SK-MEL-5 (cell line): Measurements from ENCODE around the gene COL19A1. TPM values are rescaled to one million over a fixed set of nuclear protein-coding genes. Genes with fewer than 3 reads are reported as not detected.
"Not testable (repeated sequence)": the region's sequence is repeated elsewhere in the genome, so short reads cannot be mapped to it uniquely, and the experiment has no call there.

Source experiments
- DNase-seq: peaks from one replicate; pipeline ENCODE4 v3.0.0-alpha.2; 2016; ENCODE audit warnings: low read depth, low spot score
- in situ Hi-C: cut with HindIII; loops from 2 replicates; pipeline ENCODE4 v1.10.0; 2016; ENCODE audit warnings: low sequenced_read_pairs, high pct_unique_total_duplicates, low pct_unique_long_range_greater_than_20kb
- polyA plus RNA-seq, 2 experiments: library from polyadenylated mRNA; depleted of rRNA; stranded (reverse); fragments of >200 nt; gene quantifications; 2 replicates each; pipeline ENCODE4 v1.2.3, GENCODE V29; 2015
- total RNA-seq: library from RNA; depleted of rRNA; stranded (reverse); fragments of >200 nt; shearing (Covaris generic); gene quantifications from 2 replicates; pipeline ENCODE4 v1.2.3, GENCODE V29; 2014; rRNA removed

COL19A1 gene
- 39.9 and 41.7 TPM in 2 replicates for total RNA-seq
- polyA plus RNA-seq (2015; cell fraction: cytosol; rRNA removed), result 25.4 and 26.0 TPM in 2 replicates
- polyA plus RNA-seq (2015; cell fraction: nucleus; rRNA removed), result 55.9 and 58.0 TPM in 2 replicates

DNA sequence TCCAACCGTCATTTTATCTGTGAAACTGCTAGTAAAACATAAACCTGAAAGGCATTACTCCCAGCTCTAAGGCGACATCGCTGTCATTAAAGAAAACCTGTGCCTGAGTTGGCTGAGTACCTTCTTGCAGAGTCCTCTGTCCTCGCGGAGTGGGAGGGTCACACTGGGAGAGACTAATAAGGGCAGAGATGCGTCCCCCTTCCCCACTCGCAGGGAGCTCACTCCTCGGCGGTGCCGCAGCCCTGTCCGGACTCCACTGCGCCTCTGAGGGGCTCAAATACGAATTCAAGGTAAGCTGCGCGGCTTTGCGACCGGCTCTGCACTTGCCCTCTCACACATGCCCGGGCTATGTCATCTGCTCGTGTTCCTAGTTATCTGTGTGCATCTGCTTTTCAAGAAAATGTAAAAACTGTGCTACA lies at the start of gene COL19A1:
Gene COL19A1, plus strand, starts transcription at position 206 of the 419 bp plus-strand sequence. CDS start 13,012 bp downstream, outside the sequence.
- DNase-seq, result peak; percentile 74
- in situ Hi-C loops, result no loop called here

DNA sequence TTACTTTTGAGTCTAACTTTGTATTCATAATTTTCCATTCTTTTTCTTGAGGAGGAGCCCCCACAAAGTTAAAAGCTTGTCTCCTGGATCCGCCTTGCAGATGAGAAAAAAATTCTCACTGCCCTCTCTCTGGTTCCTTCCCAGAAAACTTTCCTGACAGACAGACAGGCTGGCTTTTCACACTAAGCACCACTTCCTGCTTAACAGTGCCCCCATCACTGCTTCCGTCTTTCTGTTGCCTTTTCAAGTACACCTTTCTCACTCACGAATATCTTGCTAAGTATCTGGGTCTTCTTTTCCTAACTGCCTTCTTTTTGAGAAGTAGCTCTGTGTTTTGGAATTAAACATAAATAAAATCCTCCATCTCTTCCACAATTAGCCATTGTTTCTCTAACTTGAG lies 49.8 kb upstream of the COL19A1 start:
- in situ Hi-C loops, result no loop called here

GRCh38 chr6:69817358-69817757 lies 49.0 kb upstream of the COL19A1 start:
- no peak for DNase-seq
- in situ Hi-C loops, result no loop called here

More for the DNA sequence above, 49.8 kb upstream of the COL19A1 start:
- DNase-seq, result no peak

DNA sequence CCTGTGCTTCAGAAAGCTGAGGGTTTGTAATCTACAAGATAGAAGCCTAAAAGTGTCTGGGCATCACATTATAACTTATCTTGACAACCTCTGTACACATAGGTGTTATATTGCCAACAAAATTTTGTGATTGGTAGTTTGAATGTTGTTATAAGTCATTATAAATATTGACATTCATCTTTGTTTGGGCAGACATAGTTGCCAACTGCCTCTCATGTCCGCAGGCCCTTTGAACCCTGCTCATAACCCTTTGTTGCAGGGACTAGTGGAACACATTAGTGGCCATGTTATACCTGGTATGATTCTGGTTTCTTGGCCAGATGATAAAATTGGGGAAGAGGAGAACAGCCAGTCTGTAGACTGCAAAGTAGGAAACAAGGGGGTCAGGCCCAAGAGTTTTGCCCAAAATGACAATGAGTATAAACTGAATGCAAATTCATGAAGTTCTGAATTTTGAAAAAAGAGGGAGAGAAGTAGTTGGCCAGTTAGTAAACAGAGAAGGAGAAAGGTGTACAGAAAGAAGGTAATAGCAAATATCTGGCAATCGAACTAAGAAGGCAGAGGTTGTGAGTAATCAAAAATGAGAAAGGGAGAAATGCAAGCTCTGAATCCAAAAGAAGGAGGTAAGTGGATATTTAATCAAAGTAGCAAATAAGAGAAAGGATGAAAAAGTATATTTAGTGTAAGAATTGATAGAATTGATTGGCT lies 48.0 kb upstream of the COL19A1 start:
- no peak for DNase-seq
- in situ Hi-C loops, result no loop called here

DNA sequence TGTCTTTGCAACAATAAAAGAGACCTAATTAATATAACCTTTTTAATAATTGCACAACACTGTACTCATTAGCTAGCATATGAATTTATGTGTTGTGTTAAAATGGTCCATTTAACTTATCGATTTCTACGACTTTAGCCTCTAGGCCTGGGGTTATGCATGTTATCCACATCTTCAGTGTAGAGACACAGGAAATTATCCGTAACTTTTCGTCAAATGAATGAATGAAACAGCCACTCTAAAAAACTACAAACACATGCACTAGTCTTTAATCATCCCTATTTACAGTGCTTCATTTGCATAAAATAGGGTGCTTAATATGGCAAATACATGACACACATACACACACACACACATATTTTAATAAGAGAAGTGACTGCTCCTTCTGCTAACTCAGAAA lies 47.2 kb upstream of the COL19A1 start:
- DNase-seq, result no peak
- in situ Hi-C loops, result no loop called here

GRCh38 chr6:69820018-69820417 lies 46.3 kb upstream of the COL19A1 start:
- in situ Hi-C loops, result no loop called here
- DNase-seq, result no peak

- no peak for DNase-seq
- in situ Hi-C loops, result no loop called here
These were observed 45.9 kb upstream of the COL19A1 start for GRCh38 chr6:69820438-69820837.

DNA sequence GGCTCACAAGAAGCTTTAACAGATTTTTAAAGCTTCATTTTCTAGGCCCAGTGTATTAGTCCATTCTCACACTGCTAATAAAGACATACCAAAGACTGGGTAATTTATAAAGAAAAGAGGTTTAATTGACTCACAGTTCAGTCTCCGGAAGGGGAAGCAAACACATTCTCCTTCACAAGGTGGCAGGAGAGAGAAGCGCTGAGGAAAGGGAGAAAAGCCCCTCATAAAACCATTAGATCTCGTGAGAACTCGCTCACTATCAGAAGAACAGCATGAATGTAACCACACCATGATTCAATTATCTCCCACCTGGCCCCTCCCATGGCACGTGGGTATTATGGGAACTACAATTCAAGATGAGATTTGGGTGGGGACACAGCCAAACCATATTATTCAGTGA lies 42.0 kb upstream of the COL19A1 start:
- in situ Hi-C loops, DNase-seq: not testable (repeated sequence)

DNA sequence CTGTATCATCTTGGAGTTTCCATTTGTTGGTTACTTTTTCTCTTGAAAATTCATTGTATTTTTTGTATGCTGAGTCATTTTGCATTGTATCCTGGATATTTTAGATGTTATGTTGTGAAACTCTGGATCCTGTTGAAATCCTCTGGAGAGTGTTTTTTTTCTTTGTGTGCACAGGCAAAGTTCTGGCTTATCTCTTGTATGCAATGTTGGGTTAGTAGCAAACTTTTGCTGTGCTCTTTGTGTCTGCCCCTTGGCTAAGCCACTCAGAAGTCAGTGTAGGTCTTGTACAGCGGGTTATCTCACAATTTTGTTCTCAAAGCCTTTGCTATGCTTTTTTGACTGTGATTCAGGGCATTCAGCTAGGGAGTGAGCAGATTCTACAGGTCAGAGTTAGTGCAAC lies 40.5 kb upstream of the COL19A1 start:
- in situ Hi-C loops, result no loop called here

DNA sequence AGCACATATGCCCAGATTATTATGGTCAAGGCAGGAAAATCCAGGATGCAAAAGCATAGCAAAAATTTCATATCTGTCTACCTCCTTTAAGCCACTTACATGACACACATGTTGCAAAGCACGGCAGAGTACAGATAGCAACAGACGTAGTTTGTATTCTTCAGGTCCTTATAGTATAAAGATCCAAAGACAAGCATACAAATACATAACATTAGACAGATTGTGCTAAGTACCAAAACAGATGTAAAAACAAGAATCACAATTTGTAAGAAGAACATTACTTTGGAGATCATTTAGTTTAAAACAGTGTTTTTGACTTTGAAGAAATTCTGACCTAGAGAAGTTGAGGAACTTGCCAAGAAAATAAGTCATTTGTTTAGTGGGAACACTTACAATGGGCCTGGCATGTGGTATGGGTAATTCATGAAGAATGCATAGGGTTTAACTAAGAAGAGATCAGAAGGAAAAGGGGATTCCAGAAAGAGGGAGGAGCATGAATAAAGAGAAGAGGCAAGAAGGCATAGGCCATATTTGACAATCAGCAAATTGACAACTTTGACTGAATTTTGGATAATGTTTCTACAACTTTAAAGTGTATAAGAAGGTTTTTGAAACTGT lies 39.0 kb upstream of the COL19A1 start:
- in situ Hi-C loops, result no loop called here
- no peak for DNase-seq

More for the DNA sequence above, 40.5 kb upstream of the COL19A1 start:
- no peak for DNase-seq

GRCh38 chr6:69832558-69832957 lies 33.8 kb upstream of the COL19A1 start:
- in situ Hi-C loops, result no loop called here
- no peak for DNase-seq

DNA sequence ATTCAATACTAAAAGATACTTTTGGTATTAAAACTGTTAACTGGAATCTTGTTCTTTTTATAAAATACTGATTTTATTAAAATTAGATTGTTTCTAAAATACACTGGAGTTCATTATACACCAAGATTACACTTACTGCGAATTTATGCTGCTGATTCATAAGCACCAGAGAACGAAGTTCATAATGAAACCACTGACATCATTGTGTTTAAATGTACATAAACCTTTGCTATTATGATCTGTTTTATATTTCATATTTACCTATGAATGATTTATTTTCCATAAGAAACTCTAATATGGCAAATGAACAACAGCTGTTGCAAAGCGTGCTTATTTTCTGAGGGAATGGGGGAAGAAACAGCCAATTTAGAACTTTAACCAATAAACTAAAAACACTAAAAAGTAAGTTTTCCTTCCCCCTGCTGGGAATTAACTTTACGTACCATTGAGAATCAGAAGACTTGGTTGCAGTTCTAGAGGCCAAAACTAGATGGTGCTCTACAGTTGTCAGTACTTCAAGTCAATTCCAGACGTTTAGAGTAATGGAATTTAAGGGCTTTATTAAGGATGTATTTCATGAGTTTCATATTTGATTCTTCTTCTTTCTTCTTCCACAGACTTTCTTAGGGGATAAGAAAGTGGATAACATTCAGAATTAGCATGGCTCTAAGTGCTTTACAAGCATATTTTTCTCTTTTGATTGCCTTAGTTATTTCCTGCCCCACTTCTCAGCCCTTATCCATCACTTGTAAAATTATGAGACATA lies 30.8 kb upstream of the COL19A1 start:
- in situ Hi-C loops, result no loop called here
- peak; percentile 81 for DNase-seq

DNA sequence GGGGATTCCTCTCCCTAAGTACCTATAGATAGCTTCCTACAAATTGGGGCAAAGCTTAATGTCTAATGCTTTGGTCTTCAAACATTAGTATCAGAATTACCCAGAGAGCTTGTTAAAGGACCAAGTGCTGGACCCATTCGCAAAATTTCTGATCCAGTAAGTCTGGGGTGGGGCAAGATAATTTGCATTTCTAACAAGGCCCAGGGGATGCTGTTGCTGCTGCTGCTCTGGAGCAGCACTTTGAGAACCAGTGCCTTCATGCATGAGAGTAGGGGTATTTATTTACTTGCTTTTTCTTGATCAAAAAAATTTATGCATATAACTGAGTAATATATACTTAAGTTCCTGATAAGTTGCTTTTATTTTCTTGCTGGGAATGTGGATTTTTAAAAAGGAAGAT lies 24.5 kb upstream of the COL19A1 start:
- no peak for DNase-seq
- in situ Hi-C loops, result no loop called here

GRCh38 chr6:69843189-69843588 lies 23.2 kb upstream of the COL19A1 start:
- in situ Hi-C loops, result no loop called here
- DNase-seq, result no peak

DNA sequence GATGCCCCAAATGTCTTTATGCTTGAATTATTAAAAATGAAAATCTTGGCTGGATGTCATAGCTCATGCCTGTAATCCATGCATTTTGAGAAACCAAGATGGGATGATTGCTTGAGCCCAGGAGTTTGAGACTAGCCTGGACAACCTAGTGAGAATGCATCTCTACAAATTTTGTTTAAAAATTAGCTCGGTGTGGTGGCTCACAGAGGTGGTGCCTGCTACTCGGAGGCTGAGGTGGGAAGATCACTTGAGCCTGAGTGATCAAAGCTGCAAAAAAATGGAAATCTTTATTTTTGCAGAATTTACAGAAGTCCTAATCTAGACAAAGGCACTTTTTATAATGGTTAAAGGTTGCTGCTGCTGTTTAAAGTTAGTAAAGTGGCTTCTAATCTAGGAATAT lies 20.0 kb upstream of the COL19A1 start:
- in situ Hi-C loops, result no loop called here
- no peak for DNase-seq

DNA sequence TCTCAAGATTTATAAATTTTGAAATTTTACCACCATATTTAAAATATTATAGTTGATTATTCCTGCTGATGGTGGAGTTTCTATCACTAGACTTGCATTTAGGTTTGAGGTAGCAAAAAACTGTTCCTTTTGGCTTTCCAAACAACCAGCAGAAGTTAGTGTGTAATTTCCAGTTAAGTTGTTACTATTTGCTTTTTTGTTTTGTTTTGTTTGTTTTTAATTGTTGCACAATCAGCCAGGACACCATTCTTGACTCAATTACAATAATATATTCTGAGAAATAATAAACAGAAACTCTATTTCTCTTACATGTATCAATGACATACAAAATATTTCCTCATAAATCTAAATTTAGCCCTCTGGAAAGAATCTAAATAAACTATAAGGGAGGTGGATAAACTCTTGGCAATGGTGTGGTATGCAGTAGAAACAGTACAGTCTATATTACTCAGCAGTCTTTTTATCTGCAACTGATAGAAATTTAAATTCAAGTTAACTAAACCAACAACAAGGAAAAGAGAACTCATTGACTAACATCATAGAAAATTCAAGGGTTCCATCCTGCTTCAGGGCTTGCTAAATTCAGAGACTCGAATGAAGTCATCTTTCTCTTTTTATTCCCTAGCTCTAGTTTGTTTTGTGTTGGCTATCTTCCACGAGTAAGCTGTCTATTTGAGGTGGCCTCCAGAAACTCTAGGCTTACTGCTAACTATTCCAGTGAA lies 19.4 kb upstream of the COL19A1 start:
- in situ Hi-C loops, result no loop called here

GRCh38 chr6:69847492-69847788 lies 18.9 kb upstream of the COL19A1 start:
- no peak for DNase-seq
- in situ Hi-C loops, result no loop called here

More for the DNA sequence above, 19.4 kb upstream of the COL19A1 start:
- no peak for DNase-seq

DNA sequence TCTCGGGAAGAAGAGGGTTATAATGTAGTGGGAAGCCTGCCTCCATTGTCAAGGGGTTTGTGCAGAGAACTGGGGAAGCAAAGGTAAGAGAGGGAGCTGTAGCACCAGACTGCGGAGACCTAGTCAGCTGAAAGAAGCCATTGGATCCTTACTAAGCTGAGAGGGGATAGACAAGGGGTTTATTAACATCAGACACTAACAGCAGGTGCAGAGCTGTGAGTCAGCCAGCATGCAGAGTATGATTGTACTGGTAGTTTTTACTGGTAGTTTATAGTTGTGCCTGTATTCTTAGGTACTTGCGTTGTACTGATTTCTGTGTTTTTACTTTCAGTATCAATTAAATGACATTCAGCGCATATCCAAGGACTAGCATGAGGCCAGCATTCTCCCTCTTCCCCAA lies 17.8 kb upstream of the COL19A1 start:
- DNase-seq, result no peak
- in situ Hi-C loops, result no loop called here
